Neutrophil (primary cell): ENCODE measurements around the gene AOPEP.

Experiments
- H3K27ac ChIP-seq: fragments of 200-600 bp; sonication (generic); 2 replicates; pipeline ENCODE4 v1.5.1; 2016; ENCODE audit warnings: mild to moderate bottlenecking, moderate library complexity
- H3K27me3 ChIP-seq: fragments of 200-600 bp; sonication (generic); 2 replicates; pipeline ENCODE4 v1.6.0; 2016; ENCODE audit warnings: mild to moderate bottlenecking
- H3K36me3 ChIP-seq: fragments of 200-600 bp; sonication (generic); 2 replicates; pipeline ENCODE4 v1.5.1; 2017
- H3K4me1 ChIP-seq, 2 experiments: fragments of 200-600 bp in 1 of 2; sonication (generic) in 1 of 2; 1 replicate in 1 of 2; 2 replicates in 1 of 2; pipeline versions ENCODE4 v1.5.1 to v1.6.1; 2013 to 2016; ENCODE audit warnings: low read depth in 1 of 2, low read length in 1 of 2, mild to moderate bottlenecking in 1 of 2, moderate library complexity in 1 of 2; ENCODE audit not compliant: control insufficient read depth in 1 of 2, insufficient read depth in 1 of 2
- H3K4me3 ChIP-seq, 2 experiments: fragments of 200-600 bp in 1 of 2; sonication (generic) in 1 of 2; 1 replicate in 1 of 2; 2 replicates in 1 of 2; pipeline ENCODE4 v1.5.1; 2013 to 2016; ENCODE audit warnings: low read depth in 1 of 2, low read length in 1 of 2, mild to moderate bottlenecking in 1 of 2, moderate library complexity in 1 of 2
- H3K9me3 ChIP-seq: fragments of 200-600 bp; sonication (generic); 2 replicates; pipeline ENCODE4 v1.5.1; 2016
- CTCF ChIP-seq: fragments of 200-600 bp; sonication (generic); IDR thresholded peaks from 2 replicates; pipeline ENCODE4 v1.5.1; 2016; ENCODE audit warnings: antibody characterized with exemption

AOPEP gene

DNA sequence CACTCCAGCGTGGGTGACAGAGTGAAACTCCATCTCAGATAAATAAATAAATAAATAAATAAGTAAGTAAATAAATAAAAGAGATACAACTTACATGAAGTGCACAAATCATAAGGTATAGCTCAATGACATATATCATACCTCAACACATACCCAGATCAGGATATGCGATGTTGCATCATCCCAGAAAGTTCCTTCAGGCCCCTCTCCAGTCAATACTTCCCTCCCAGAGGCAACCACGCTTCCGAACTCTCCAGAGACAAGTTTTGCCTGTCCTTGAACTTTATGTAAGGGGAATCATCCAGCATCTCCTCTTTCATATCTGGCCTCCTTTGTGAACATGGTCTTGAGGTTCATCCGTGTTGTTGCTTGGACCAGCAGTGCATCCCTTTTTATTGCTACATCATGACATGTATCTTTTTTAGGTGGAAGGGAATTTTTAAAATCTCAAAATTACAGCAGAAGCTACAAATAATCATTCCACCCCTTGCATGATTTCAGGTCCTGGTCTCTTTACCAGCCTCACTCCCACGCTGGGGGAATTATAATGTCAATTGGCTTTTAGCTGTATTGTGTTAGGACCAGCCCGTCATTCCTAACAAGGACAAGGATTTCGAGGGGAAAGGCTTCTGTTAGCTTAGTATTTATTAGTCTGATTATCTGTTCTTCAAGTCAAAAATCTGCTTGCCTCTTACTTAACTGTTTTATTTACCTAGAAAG, 32.9 kb upstream of the AOPEP start:
- H3K27ac ChIP-seq: no peak overlapping the region
- no peaks in the 10 kb centered on the region for H3K4me1 ChIP-seq
- H3K36me3 ChIP-seq: no peaks in the 10 kb centered on the region
- H3K9me3 ChIP-seq: no peaks in the 10 kb centered on the region
- peaks cover 16% of the 10 kb centered on the region for H3K27me3 ChIP-seq
- no peak for TF ChIP-seq CTCF
- H3K4me3 ChIP-seq: no peak overlapping the region

DNA sequence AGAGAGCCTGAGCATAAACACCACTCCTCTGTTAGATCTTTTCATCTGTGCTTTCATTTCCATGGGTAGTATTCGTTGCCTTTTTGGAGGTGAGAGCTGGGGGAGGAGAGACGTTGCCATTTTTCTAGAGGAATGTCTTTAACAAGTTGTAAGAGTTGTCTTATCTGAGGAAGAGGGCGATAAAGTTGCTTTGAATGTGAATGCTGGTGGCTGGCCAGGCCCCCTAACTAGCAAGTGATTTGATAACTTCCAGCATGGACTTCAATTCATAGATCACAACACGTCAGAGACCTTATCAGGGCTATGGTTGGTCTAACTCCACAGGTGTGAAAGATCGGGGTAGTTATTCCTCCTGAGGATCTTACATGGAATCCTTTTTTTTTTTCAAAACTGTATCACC, 30.0 kb upstream of the AOPEP start:
- Histone ChIP-seq H3K4me1 (no peaks in the 10 kb centered on the region), H3K9me3 (no peaks in the 10 kb centered on the region), H3K27ac (no peak overlapping the region), H3K4me3 (no peak overlapping the region), H3K27me3 (no peaks in the 10 kb centered on the region), H3K36me3 (no peaks in the 10 kb centered on the region)
- TF ChIP-seq CTCF: no peak

- peaks cover 2% of the 10 kb centered on the region for H3K27me3 ChIP-seq
Observed at GRCh38 chr9:94697972-94698581, 28.4 kb upstream of the AOPEP start.

GRCh38 chr9:94699715-94700373, 26.7 kb upstream of the AOPEP start:
- Histone ChIP-seq H3K27me3 (peaks cover 14% of the 10 kb centered on the region), H3K4me3 (no peak overlapping the region), H3K4me1 (no peaks in the 10 kb centered on the region), H3K27ac (no peak overlapping the region), H3K36me3 (no peaks in the 10 kb centered on the region), H3K9me3 (no peaks in the 10 kb centered on the region)
- TF ChIP-seq CTCF: no peak

More at GRCh38 chr9:94697972-94698581, 28.4 kb upstream of the AOPEP start:
- H3K9me3 ChIP-seq: no peaks in the 10 kb centered on the region
- no peak for TF ChIP-seq CTCF
- H3K4me1 ChIP-seq: no peaks in the 10 kb centered on the region
- H3K4me3 ChIP-seq: no peak overlapping the region
- H3K27ac ChIP-seq: no peak overlapping the region
- H3K36me3 ChIP-seq: no peaks in the 10 kb centered on the region

DNA sequence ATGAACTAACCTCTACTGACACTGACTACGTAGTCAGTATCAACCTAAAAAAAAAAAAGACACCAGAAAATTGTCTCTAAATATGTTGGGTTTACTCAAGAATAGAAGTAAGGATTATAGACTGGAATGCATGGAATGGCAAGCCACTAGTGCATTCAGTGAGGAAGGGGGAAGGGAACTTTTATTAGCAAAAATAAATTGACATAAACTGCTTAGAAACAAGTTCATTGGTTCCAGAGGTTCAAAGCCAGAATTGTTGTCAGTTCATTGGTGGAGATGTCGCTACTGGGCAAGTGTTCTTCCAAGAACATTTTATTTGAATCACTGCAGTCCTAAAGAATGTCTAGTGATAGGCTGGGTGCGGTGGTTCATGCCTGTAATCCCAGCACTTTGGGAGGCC, 26.1 kb upstream of the AOPEP start:
- TF ChIP-seq CTCF: no peak
- Histone ChIP-seq H3K9me3 (no peaks in the 10 kb centered on the region), H3K4me3 (no peak overlapping the region), H3K36me3 (no peaks in the 10 kb centered on the region), H3K4me1 (no peaks in the 10 kb centered on the region), H3K27me3 (peaks cover 19% of the 10 kb centered on the region), H3K27ac (no peak overlapping the region)
